Measurements from ENCODE around the gene PPM1K.

The PPM1K gene

GRCh38 chr4:88216395-88216794 is 68.0 kb downstream of the PPM1K start:
- no peak for DNase-seq (ENCODE audit: low spot score)

GRCh38 chr4:88215351-88215750 is 69.0 kb downstream of the PPM1K start:
- DNase-seq (ENCODE audit: low spot score): no peak

- no peak for DNase-seq (ENCODE audit: low spot score)
Observed at GRCh38 chr4:88212253-88212561, 72.2 kb downstream of the PPM1K start.

- peak; percentile 26 for DNase-seq (ENCODE audit: low spot score)
Observed at GRCh38 chr4:88211473-88212252, 72.7 kb downstream of the PPM1K start.

- DNase-seq (ENCODE audit: low spot score): no peak
Observed at GRCh38 chr4:88208156-88208555, 76.2 kb downstream of the PPM1K start.

All from SW480 (cell line).